IMR-90 (cell line): ENCODE measurements around the gene SH3TC1. TPM values are rescaled to one million over a fixed set of nuclear protein-coding genes. Genes with fewer than 3 reads are reported as not detected.

ENCODE experiments used
- ATAC-seq: fragments of 200-7000 bp; cut with Tn5 transposase; 2 replicates; pipeline ENCODE4 v1.9.1; 2020; ENCODE audit warnings: low read depth, mild to moderate bottlenecking, moderate library complexity
- BruUV-seq: library from RNA; stranded (reverse); fragments of 400-500 nt; replicated peaks from 2 replicates; lab custom pipeline; 2021; lab: Mats Ljungman, UMichigan
- CTCF ChIA-PET: fragments of 300-600 bp; formaldehyde crosslinking; extraction: SDS; loops from one replicate; lab custom pipeline; 2021; ENCODE audit warnings: antibody characterized with exemption; lab: Yijun Ruan, JAX
- POLR2A ChIA-PET: fragments of 300-600 bp; sonication (Branson Sonifier 250); formaldehyde crosslinking; loops from one replicate; lab custom pipeline; 2022; ENCODE audit warnings: antibody characterized with exemption; ENCODE audit not compliant: unreplicated experiment; lab: Charles Lee
- DNase-seq: peaks from one replicate; pipeline ENCODE4 v3.0.0; 2013
- H2AFZ ChIP-seq: replicated peaks from 2 replicates; pipeline ENCODE3; 2013; ENCODE audit warnings: low read length, mild to moderate bottlenecking; ENCODE audit not compliant: poor library complexity
- H2AK5ac ChIP-seq: 2 replicates; pipeline ENCODE4 v1.6.1; 2013; ENCODE audit warnings: low read depth, low read length, inconsistent platforms
- H2AK9ac ChIP-seq: replicated peaks from 2 replicates; pipeline ENCODE3; 2013; ENCODE audit warnings: mild to moderate bottlenecking, low read depth, low read length, moderate library complexity; ENCODE audit not compliant: poor library complexity
- H2BK120ac ChIP-seq: 2 replicates; pipeline ENCODE4 v1.6.1; 2013; ENCODE audit warnings: low read depth, low read length, inconsistent platforms
- H2BK15ac ChIP-seq: 3 replicates; pipeline ENCODE4 v1.6.1; 2013; ENCODE audit warnings: low read depth, low read length, inconsistent platforms
- H2BK20ac ChIP-seq: 2 replicates; pipeline ENCODE4 v1.6.1; 2013; ENCODE audit warnings: low read depth, mild to moderate bottlenecking, inconsistent platforms, low read length, moderate library complexity
- H2BK5ac ChIP-seq: 2 replicates; pipeline ENCODE4 v1.6.1; 2013; ENCODE audit warnings: mild to moderate bottlenecking, low read depth, low read length, inconsistent platforms; ENCODE audit not compliant: poor library complexity, severe bottlenecking
- H3K14ac ChIP-seq: replicated peaks from 2 replicates; pipeline ENCODE4 v1.6.1; 2013; ENCODE audit warnings: low read depth, low read length, inconsistent platforms
- H3K18ac ChIP-seq: 2 replicates; pipeline ENCODE4 v1.6.1; 2013; ENCODE audit warnings: low read depth, low read length, control low read depth
- H3K23ac ChIP-seq: 2 replicates; pipeline ENCODE4 v1.6.1; 2013; ENCODE audit warnings: low read depth, low read length, inconsistent platforms
- H3K27ac ChIP-seq: 2 replicates; pipeline ENCODE4 v1.5.1; 2013; ENCODE audit warnings: mild to moderate bottlenecking, control low read depth, low read length; ENCODE audit not compliant: insufficient read depth
- H3K27me3 ChIP-seq: 2 replicates; pipeline ENCODE4 v1.6.1; 2013; ENCODE audit warnings: low read length; ENCODE audit not compliant: control insufficient read depth, insufficient read depth
- H3K36me3 ChIP-seq: 2 replicates; pipeline ENCODE4 v1.6.1; 2013; ENCODE audit warnings: low read length, mixed read lengths; ENCODE audit not compliant: control insufficient read depth, insufficient read depth
- H3K4ac ChIP-seq: 2 replicates; pipeline ENCODE4 v1.6.1; 2013; ENCODE audit warnings: low read depth, low read length, inconsistent platforms
- H3K4me1 ChIP-seq: 2 replicates; pipeline ENCODE4 v1.6.1; 2013; ENCODE audit warnings: low read length, mixed read lengths; ENCODE audit not compliant: control insufficient read depth, insufficient read depth
- H3K4me2 ChIP-seq: 2 replicates; pipeline ENCODE4 v1.6.1; 2013; ENCODE audit warnings: low read depth, mild to moderate bottlenecking, control low read depth, low read length, moderate library complexity
- H3K4me3 ChIP-seq: 2 replicates; pipeline ENCODE4 v1.5.1; 2013; ENCODE audit warnings: low read depth, mild to moderate bottlenecking, control low read depth, low read length, moderate library complexity; ENCODE audit not compliant: insufficient read depth
- H3K56ac ChIP-seq: 2 replicates; pipeline ENCODE4 v1.6.1; 2013; ENCODE audit warnings: low read length, inconsistent platforms; ENCODE audit not compliant: insufficient read depth; ENCODE audit errors: extremely low read depth
- H3K79me1 ChIP-seq, 2 experiments: 2 replicates each; pipeline ENCODE4 v1.6.1; 2013; ENCODE audit warnings: low read length in 2 of 2, inconsistent platforms in 1 of 2, low read depth in 1 of 2
- H3K9ac ChIP-seq: 2 replicates; pipeline ENCODE4 v1.6.1; 2013; ENCODE audit warnings: low read depth, low read length, control low read depth
- H3K9me1 ChIP-seq: 2 replicates; pipeline ENCODE4 v1.6.1; 2013; ENCODE audit warnings: low read length, inconsistent platforms; ENCODE audit not compliant: insufficient read depth
- H3K9me3 ChIP-seq: 2 replicates; pipeline ENCODE4 v1.6.1; 2013; ENCODE audit warnings: low read length; ENCODE audit not compliant: control insufficient read depth, insufficient read depth
- H4K20me1 ChIP-seq: 2 replicates; pipeline ENCODE4 v1.6.1; 2013; ENCODE audit warnings: low read length, inconsistent platforms; ENCODE audit not compliant: insufficient read depth
- H4K5ac ChIP-seq: 2 replicates; pipeline ENCODE4 v1.6.1; 2013; ENCODE audit warnings: mild to moderate bottlenecking, low read depth, low read length, control low read depth
- H4K8ac ChIP-seq, 2 experiments: 2 replicates each; pipeline ENCODE4 v1.6.1; 2013; ENCODE audit warnings: low read depth in 2 of 2, low read length in 2 of 2, control low read depth in 1 of 2, inconsistent platforms in 1 of 2
- H4K91ac ChIP-seq: 2 replicates; pipeline ENCODE4 v1.6.1; 2013; ENCODE audit warnings: low read depth, low read length, inconsistent platforms; ENCODE audit not compliant: insufficient read depth
- BHLHE40 ChIP-seq: fragments of 150-350 bp; IDR thresholded peaks from 2 replicates; pipeline ENCODE4 v1.6.1; 2016; ENCODE audit warnings: mild to moderate bottlenecking, low read depth, low read length
- CEBPB ChIP-seq: IDR thresholded peaks from 2 replicates; pipeline ENCODE4 v1.6.1; 2012; ENCODE audit warnings: low read depth, low read length, improper control_type of control experiment
- CTCF ChIP-seq: conservative IDR thresholded peaks from 2 replicates; pipeline ENCODE4 v1.5.1; 2012; ENCODE audit warnings: mild to moderate bottlenecking, low read depth, low read length, improper control_type of control experiment
- FOS ChIP-seq: fragments of 150-350 bp; IDR thresholded peaks from 2 replicates; pipeline ENCODE4 v1.6.1; 2016; ENCODE audit warnings: low read depth, low read length
- MAFK ChIP-seq: IDR thresholded peaks from 2 replicates; pipeline ENCODE4 v1.6.1; 2012; ENCODE audit warnings: low read depth, low read length, improper control_type of control experiment
- NFE2L2 ChIP-seq: fragments of 150-350 bp; IDR thresholded peaks from 2 replicates; pipeline ENCODE4 v1.6.1; 2016; ENCODE audit warnings: low read depth, mild to moderate bottlenecking, low read length
- POLR2A ChIP-seq: IDR thresholded peaks from 2 replicates; pipeline ENCODE4 v1.6.1; 2012; ENCODE audit warnings: mild to moderate bottlenecking, low read depth, low read length
- RCOR1 ChIP-seq: IDR thresholded peaks from 2 replicates; pipeline ENCODE4 v1.6.1; 2012; ENCODE audit warnings: mild to moderate bottlenecking, low read length, improper control_type of control experiment; ENCODE audit not compliant: insufficient replicate concordance
- SMC3 ChIP-seq: fragments of 150-350 bp; IDR thresholded peaks from 2 replicates; pipeline ENCODE4 v1.6.1; 2016; ENCODE audit warnings: low read depth, mild to moderate bottlenecking, antibody characterized with exemption, low read length, moderate library complexity
- WGBS, 2 experiments: methylation state at CpG; one replicate each; pipeline versions ENCODE4 v1.1.5 to v1.1.7; 2013; ENCODE audit warnings: missing lambda C conversion rate in 2 of 2; ENCODE audit not compliant: insufficient read length in 1 of 2; ENCODE audit errors: extremely low coverage in 2 of 2; 5-methylcytosine and 5-hydroxymethylcytosine counted together
- dilution Hi-C: fragments of 300-500 bp; cut with HindIII; formaldehyde crosslinking; loops from one replicate; pipeline ENCODE4 v1.14.3; 2018; ENCODE audit warnings: low sequenced_read_pairs; ENCODE audit not compliant: unreplicated experiment
- in situ Hi-C: fragments of 300-500 bp; cut with MboI; formaldehyde crosslinking; loops from 3 replicates; pipeline ENCODE4 v1.14.3; 2019; ENCODE audit warnings: low sequenced_read_pairs, inconsistent platforms, mixed read lengths
- intact Hi-C: fragments of 100-400 bp; cut with micrococcal nuclease; formaldehyde crosslinking; loops from 2 replicates; pipeline ENCODE4 v1.10.0; 2022
- polyA plus RNA-seq, 3 experiments: library from polyadenylated mRNA; depleted of rRNA; stranded (reverse); fragments of >200 nt; gene quantifications; 2 replicates each; pipeline ENCODE4 v1.2.3, GENCODE V29; 2012; ENCODE audit warnings: low replicate concordance in 1 of 3
- total RNA-seq: library from RNA; depleted of rRNA; stranded (reverse); fragments of >200 nt; gene quantifications from 2 replicates; pipeline ENCODE4 v1.2.3, GENCODE V29; 2012
- TF ChIP-seq, protein P1 (sequence below): fragments of 150-350 bp; IDR thresholded peaks from 2 replicates; pipeline ENCODE4 v1.6.1; 2017; ENCODE audit warnings: mild to moderate bottlenecking, antibody characterized with exemption, low read length, low read depth
- TF ChIP-seq, protein P2 (sequence below): fragments of 150-350 bp; IDR thresholded peaks from 2 replicates; pipeline ENCODE4 v1.6.1; 2016; ENCODE audit warnings: low read depth, mild to moderate bottlenecking, low read length, moderate library complexity, borderline replicate concordance

SH3TC1 gene
- total and polyA plus RNA-seq, 2 of the 4 experiments (the other 2 are of a cell fraction): 1.6 to 2.2 TPM

DNA sequence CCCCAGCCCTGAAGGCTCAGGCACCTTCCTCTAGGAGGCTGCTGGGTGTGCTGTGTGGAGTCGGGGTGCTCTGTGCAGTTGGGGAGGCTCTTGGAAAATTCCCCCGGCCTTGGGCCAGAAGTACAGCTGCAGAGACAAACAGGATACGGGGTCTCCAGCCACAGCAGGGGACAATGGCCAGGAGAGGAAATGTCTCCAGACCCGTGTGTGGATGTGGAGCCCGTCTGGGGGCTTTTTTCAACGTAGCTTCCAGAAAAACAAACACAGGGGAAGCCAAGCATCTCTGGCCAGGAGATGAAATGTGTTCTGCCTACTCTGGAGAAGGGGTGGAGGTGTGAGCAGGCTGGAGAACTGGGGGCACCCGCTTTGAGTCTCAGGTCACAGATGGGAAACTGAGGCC lies 3.7 kb upstream of the SH3TC1 start (continued):
- TF ChIP-seq RCOR1 (no peak), MAFK (no peak), FOS (no peak), POLR2A (no peak)

- H3K79me1 ChIP-seq: no peaks in the 10 kb centered on the region
- ATAC-seq: no peak
- no peak overlapping the region for H2AK5ac ChIP-seq
- no peak overlapping the region for H3K9ac ChIP-seq
- peaks cover 14% of the 10 kb centered on the region for H3K4me1 ChIP-seq
- H4K5ac ChIP-seq: no peak overlapping the region
- no peak for DNase-seq
- no peak overlapping the region for H3K18ac ChIP-seq
- dilution Hi-C loops (no loop called here), in situ Hi-C loops (no loop called here), intact Hi-C loops (no loop called here)
- no peak overlapping the region for H2BK15ac ChIP-seq
- no peak overlapping the region for H2BK20ac ChIP-seq
- POLR2A ChIA-PET: no interaction called here
- H3K4me2 ChIP-seq: no peak overlapping the region
- no peak overlapping the region for H3K14ac ChIP-seq
- no peak overlapping the region for H2BK120ac ChIP-seq
- 83% methylated on average over 9 of the region's 20 CpGs; no CpG with 5 or more reads in 1 of the 2 experiments for WGBS, 2 experiments
- CTCF ChIA-PET: interaction anchor here (0.6 kb wide), 1 partner anchor 11 kb away, joined by 4 read pairs; no protein-coding TSS in a partner anchor
- H3K36me3 ChIP-seq: no peaks in the 10 kb centered on the region
- no peaks in the 10 kb centered on the region for H4K20me1 ChIP-seq
- no peak overlapping the region for H2AK9ac ChIP-seq
- no peak overlapping the region for H4K91ac ChIP-seq
- H4K8ac ChIP-seq: no peak overlapping the region
- H3K27me3 ChIP-seq: peaks cover 21% of the 10 kb centered on the region; the same call in 1 of the 2 replicates
- TF ChIP-seq MAFK: no peak
- TF ChIP-seq NFE2L2: no peak
- no peak for TF ChIP-seq CTCF
- TF ChIP-seq, protein P1, sequence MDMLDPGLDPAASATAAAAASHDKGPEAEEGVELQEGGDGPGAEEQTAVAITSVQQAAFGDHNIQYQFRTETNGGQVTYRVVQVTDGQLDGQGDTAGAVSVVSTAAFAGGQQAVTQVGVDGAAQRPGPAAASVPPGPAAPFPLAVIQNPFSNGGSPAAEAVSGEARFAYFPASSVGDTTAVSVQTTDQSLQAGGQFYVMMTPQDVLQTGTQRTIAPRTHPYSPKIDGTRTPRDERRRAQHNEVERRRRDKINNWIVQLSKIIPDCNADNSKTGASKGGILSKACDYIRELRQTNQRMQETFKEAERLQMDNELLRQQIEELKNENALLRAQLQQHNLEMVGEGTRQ: no peak
- TF ChIP-seq CEBPB: no peak
- no peak for TF ChIP-seq BHLHE40
- no peak for TF ChIP-seq SMC3
- TF ChIP-seq FOS: no peak
- TF ChIP-seq, protein P2, sequence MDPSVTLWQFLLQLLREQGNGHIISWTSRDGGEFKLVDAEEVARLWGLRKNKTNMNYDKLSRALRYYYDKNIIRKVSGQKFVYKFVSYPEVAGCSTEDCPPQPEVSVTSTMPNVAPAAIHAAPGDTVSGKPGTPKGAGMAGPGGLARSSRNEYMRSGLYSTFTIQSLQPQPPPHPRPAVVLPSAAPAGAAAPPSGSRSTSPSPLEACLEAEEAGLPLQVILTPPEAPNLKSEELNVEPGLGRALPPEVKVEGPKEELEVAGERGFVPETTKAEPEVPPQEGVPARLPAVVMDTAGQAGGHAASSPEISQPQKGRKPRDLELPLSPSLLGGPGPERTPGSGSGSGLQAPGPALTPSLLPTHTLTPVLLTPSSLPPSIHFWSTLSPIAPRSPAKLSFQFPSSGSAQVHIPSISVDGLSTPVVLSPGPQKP: no peak
- no peak for TF ChIP-seq POLR2A
- H3K4ac ChIP-seq: no peak overlapping the region
- H3K9me3 ChIP-seq: no peaks in the 10 kb centered on the region
- no peak overlapping the region for H3K56ac ChIP-seq
- H2BK5ac ChIP-seq: no peak overlapping the region
- H3K4me3 ChIP-seq: no peak overlapping the region
- BruUV-seq: no TSS peak
- H2AFZ ChIP-seq: no peak overlapping the region
- no peak overlapping the region for H3K23ac ChIP-seq
- no peak overlapping the region for H3K27ac ChIP-seq
- peaks cover 10% of the 10 kb centered on the region; the same call in 1 of the 2 replicates for H3K9me1 ChIP-seq
Measured at GRCh38 chr4:8195841-8196458, 3.1 kb upstream of the SH3TC1 start.
